ENCODE results near the gene HAVCR1.
"Not testable (repeated sequence)": the region's sequence is repeated elsewhere in the genome, so short reads cannot be mapped to it uniquely, and the experiment has no call there.

Gene HAVCR1

DNA sequence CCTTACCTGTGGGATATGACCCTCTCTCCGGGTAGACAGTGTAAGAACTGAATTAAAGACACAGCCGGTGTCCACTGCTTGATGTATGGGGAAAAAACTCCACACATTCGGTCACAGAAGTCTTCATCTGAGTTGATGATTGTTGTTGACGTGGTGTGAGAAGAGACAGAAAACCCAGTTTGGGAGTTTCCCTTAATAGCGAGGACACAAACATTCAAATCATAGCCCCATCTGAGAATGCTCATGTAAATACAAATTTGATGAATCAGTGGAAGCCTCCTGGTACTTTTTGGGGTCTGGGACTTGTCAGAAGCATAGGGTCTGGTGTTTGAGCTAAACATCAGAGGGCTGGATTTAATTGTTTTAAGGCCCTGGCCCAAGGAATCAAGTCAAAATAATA is 11.0 kb downstream of the HAVCR1 start:
- TF ChIP-seq ZNF565 (CRISPR knock-in tag; conservative IDR thresholded peaks at IDR 0.05; ENCODE audit: low read depth) (no peak), TCF4 (CRISPR knock-in tag; IDR thresholded peaks at IDR 0.05; ENCODE audit: borderline replicate concordance) (no peak), CSDC2 (CRISPR knock-in tag; IDR thresholded peaks at IDR 0.05) (no peak)
- ATAC-seq: no peak

GRCh38 chr5:157047016-157047415 is 11.9 kb downstream of the HAVCR1 start:
- ATAC-seq: not testable (repeated sequence)

GRCh38 chr5:157046041-157046440 is 12.9 kb downstream of the HAVCR1 start:
- no peak for TF ChIP-seq RARB (CRISPR knock-in tag; IDR thresholded peaks at IDR 0.05)
- no peak for TF ChIP-seq CSRNP3 (CRISPR knock-in tag; IDR thresholded peaks at IDR 0.05)
- TF ChIP-seq ISL1 (CRISPR knock-in tag; IDR thresholded peaks at IDR 0.05): no peak
- no peak for TF ChIP-seq ZC3H10 (CRISPR knock-in tag; IDR thresholded peaks at IDR 0.05)
- TF ChIP-seq GLIS3 (CRISPR knock-in tag; IDR thresholded peaks at IDR 0.05): no peak
- TF ChIP-seq ARNTL (CRISPR knock-in tag; IDR thresholded peaks at IDR 0.05; ENCODE audit: borderline replicate concordance, low read depth): no peak
- TF ChIP-seq, protein P1, sequence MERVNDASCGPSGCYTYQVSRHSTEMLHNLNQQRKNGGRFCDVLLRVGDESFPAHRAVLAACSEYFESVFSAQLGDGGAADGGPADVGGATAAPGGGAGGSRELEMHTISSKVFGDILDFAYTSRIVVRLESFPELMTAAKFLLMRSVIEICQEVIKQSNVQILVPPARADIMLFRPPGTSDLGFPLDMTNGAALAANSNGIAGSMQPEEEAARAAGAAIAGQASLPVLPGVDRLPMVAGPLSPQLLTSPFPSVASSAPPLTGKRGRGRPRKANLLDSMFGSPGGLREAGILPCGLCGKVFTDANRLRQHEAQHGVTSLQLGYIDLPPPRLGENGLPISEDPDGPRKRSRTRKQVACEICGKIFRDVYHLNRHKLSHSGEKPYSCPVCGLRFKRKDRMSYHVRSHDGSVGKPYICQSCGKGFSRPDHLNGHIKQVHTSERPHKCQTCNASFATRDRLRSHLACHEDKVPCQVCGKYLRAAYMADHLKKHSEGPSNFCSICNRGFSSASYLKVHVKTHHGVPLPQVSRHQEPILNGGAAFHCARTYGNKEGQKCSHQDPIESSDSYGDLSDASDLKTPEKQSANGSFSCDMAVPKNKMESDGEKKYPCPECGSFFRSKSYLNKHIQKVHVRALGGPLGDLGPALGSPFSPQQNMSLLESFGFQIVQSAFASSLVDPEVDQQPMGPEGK (CRISPR knock-in tag; IDR thresholded peaks at IDR 0.05; ENCODE audit: borderline replicate concordance): no peak
- no peak for TF ChIP-seq BACH2 (CRISPR knock-in tag; IDR thresholded peaks at IDR 0.05; ENCODE audit: borderline replicate concordance)
- no peak for TF ChIP-seq CREB5 (CRISPR knock-in tag; IDR thresholded peaks at IDR 0.05; ENCODE audit: low read depth)
- TF ChIP-seq SNAI2 (CRISPR knock-in tag; IDR thresholded peaks at IDR 0.05): no peak
- no peak for TF ChIP-seq CSDC2 (CRISPR knock-in tag; IDR thresholded peaks at IDR 0.05)
- no peak for TF ChIP-seq ESRRG (CRISPR knock-in tag; IDR thresholded peaks at IDR 0.05)
- no peak for TF ChIP-seq OSR1 (CRISPR knock-in tag; IDR thresholded peaks at IDR 0.05)
- TF ChIP-seq TCF4 (CRISPR knock-in tag; IDR thresholded peaks at IDR 0.05; ENCODE audit: borderline replicate concordance): no peak
- TF ChIP-seq POU6F1 (CRISPR knock-in tag; IDR thresholded peaks at IDR 0.05; ENCODE audit: borderline replicate concordance, low read depth): no peak
- no peak for TF ChIP-seq ZNF565 (CRISPR knock-in tag; conservative IDR thresholded peaks at IDR 0.05; ENCODE audit: low read depth)
- no peak for TF ChIP-seq PPARA (CRISPR knock-in tag; IDR thresholded peaks at IDR 0.05; ENCODE audit: borderline replicate concordance)
- TF ChIP-seq ZNF70 (CRISPR knock-in tag; IDR thresholded peaks at IDR 0.05): no peak
- TF ChIP-seq ZNF8 (CRISPR knock-in tag; IDR thresholded peaks at IDR 0.05): no peak
- no peak for TF ChIP-seq TOX (CRISPR knock-in tag; IDR thresholded peaks at IDR 0.05; ENCODE audit: borderline replicate concordance)
- no peak for ATAC-seq

GRCh38 chr5:157045601-157046000 is 13.3 kb downstream of the HAVCR1 start:
- ATAC-seq: no peak
- TF ChIP-seq BACH2 (CRISPR knock-in tag; IDR thresholded peaks at IDR 0.05; ENCODE audit: borderline replicate concordance) (no peak), CREB5 (CRISPR knock-in tag; IDR thresholded peaks at IDR 0.05; ENCODE audit: low read depth) (no peak), TOX (CRISPR knock-in tag; IDR thresholded peaks at IDR 0.05; ENCODE audit: borderline replicate concordance) (no peak), PPARA (CRISPR knock-in tag; IDR thresholded peaks at IDR 0.05; ENCODE audit: borderline replicate concordance) (no peak)
